Muscle layer of duodenum (tissue), 2 donors: ENCODE data around the gene PTCD3.
A peak's percentile ranks its signal among the peaks of the same experiment; 100 is the strongest.

Source experiments
- H3K27ac ChIP-seq: one replicate; pipeline ENCODE4 v1.7.0; 2013; ENCODE audit warnings: mild to moderate bottlenecking, low read length
- H3K27me3 ChIP-seq: one replicate; pipeline ENCODE4 v1.7.0; 2013; ENCODE audit warnings: low read depth, mild to moderate bottlenecking, control low read depth, low read length
- H3K36me3 ChIP-seq, 2 donors: one replicate each; pipeline ENCODE4 v1.7.0; 2013; ENCODE audit warnings: low read length in 2 of 2, control low read depth in 1 of 2, mild to moderate bottlenecking in 1 of 2; ENCODE audit not compliant: insufficient read depth in 2 of 2, control insufficient read depth in 1 of 2
- H3K4me1 ChIP-seq, 2 donors: one replicate each; pipeline ENCODE4 v1.7.0; 2013; ENCODE audit warnings: low read length in 2 of 2, mild to moderate bottlenecking in 2 of 2, control low read depth in 1 of 2, moderate library complexity in 1 of 2; ENCODE audit not compliant: insufficient read depth in 2 of 2, control insufficient read depth in 1 of 2
- H3K4me3 ChIP-seq, 2 donors: one replicate each; pipeline ENCODE4 v1.7.0; 2013; ENCODE audit warnings: low read length in 2 of 2, low read depth in 1 of 2, mild to moderate bottlenecking in 1 of 2
- H3K9me3 ChIP-seq, 2 donors: one replicate each; pipeline ENCODE4 v1.7.0; 2013; ENCODE audit warnings: low read length in 2 of 2, control low read depth in 1 of 2, mild to moderate bottlenecking in 1 of 2; ENCODE audit not compliant: control insufficient read depth in 1 of 2
- donor health status: healthy.

Gene PTCD3

GRCh38 chr2:86069783-86070339 is 36.2 kb upstream of the PTCD3 start:
- H3K36me3 ChIP-seq = peaks cover 30 to 42% of the 10 kb centered on the region in 2 donors
- H3K9me3 ChIP-seq = no peaks in the 10 kb centered on the region
- H3K27ac ChIP-seq = no peak overlapping the region
- H3K27me3 ChIP-seq = no peaks in the 10 kb centered on the region
- peaks cover 0 to 26% of the 10 kb centered on the region in 2 donors for H3K4me1 ChIP-seq
- H3K4me3 ChIP-seq = no peak overlapping the region

GRCh38 chr2:86070868-86071267 is 35.2 kb upstream of the PTCD3 start:
- peaks cover 30 to 40% of the 10 kb centered on the region in 2 donors for H3K36me3 ChIP-seq
- H3K4me1 ChIP-seq = peaks cover 0 to 23% of the 10 kb centered on the region in 2 donors
- no peaks in the 10 kb centered on the region for H3K9me3 ChIP-seq
- H3K27ac ChIP-seq = no peak overlapping the region
- no peaks in the 10 kb centered on the region for H3K27me3 ChIP-seq
- H3K4me3 ChIP-seq = no peak overlapping the region

GRCh38 chr2:86072271-86072858 is 33.7 kb upstream of the PTCD3 start:
- peaks cover 0 to 14% of the 10 kb centered on the region in 2 donors for H3K4me1 ChIP-seq
- peak overlapping the region; percentile 3 for H3K27ac ChIP-seq
- H3K4me3 ChIP-seq = no peak overlapping the region
- peaks cover 33 to 52% of the 10 kb centered on the region in 2 donors for H3K36me3 ChIP-seq
- no peaks in the 10 kb centered on the region for H3K9me3 ChIP-seq
- H3K27me3 ChIP-seq = no peaks in the 10 kb centered on the region

- Histone ChIP-seq H3K4me1 (peaks cover 0 to 14% of the 10 kb centered on the region in 2 donors), H3K36me3 (peaks cover 39 to 61% of the 10 kb centered on the region in 2 donors), H3K4me3 (no peak overlapping the region), H3K9me3 (no peaks in the 10 kb centered on the region), H3K27me3 (no peaks in the 10 kb centered on the region), H3K27ac (no peak overlapping the region)
These were observed 32.8 kb upstream of the PTCD3 start for GRCh38 chr2:86073225-86073624.

GRCh38 chr2:86074256-86074655 is 31.8 kb upstream of the PTCD3 start:
- Histone ChIP-seq H3K36me3 (peaks cover 36 to 54% of the 10 kb centered on the region in 2 donors), H3K4me3 (no peak overlapping the region), H3K9me3 (no peaks in the 10 kb centered on the region), H3K27me3 (no peaks in the 10 kb centered on the region), H3K27ac (no peak overlapping the region), H3K4me1 (peaks cover 0 to 14% of the 10 kb centered on the region in 2 donors)

- H3K4me1 ChIP-seq = peaks cover 0 to 14% of the 10 kb centered on the region in 2 donors
- H3K9me3 ChIP-seq = no peaks in the 10 kb centered on the region
- no peak overlapping the region for H3K4me3 ChIP-seq
- H3K36me3 ChIP-seq = peaks cover 32 to 48% of the 10 kb centered on the region in 2 donors
- no peaks in the 10 kb centered on the region for H3K27me3 ChIP-seq
- no peak overlapping the region for H3K27ac ChIP-seq
These were observed 31.2 kb upstream of the PTCD3 start for GRCh38 chr2:86074811-86075210.

GRCh38 chr2:86075886-86076285 is 30.1 kb upstream of the PTCD3 start:
- H3K27ac ChIP-seq = no peak overlapping the region
- no peaks in the 10 kb centered on the region for H3K27me3 ChIP-seq
- peaks cover 0 to 14% of the 10 kb centered on the region in 2 donors for H3K4me1 ChIP-seq
- H3K36me3 ChIP-seq = peaks cover 27 to 40% of the 10 kb centered on the region in 2 donors
- no peak overlapping the region for H3K4me3 ChIP-seq
- no peaks in the 10 kb centered on the region for H3K9me3 ChIP-seq

GRCh38 chr2:86078774-86079545 is 27.1 kb upstream of the PTCD3 start:
- Histone ChIP-seq H3K9me3 (no peaks in the 10 kb centered on the region), H3K27ac (no peak overlapping the region), H3K36me3 (peaks cover 24 to 41% of the 10 kb centered on the region in 2 donors), H3K27me3 (no peaks in the 10 kb centered on the region), H3K4me1 (no peaks in the 10 kb centered on the region), H3K4me3 (no peak overlapping the region)

GRCh38 chr2:86079981-86080911 is 25.8 kb upstream of the PTCD3 start:
- Histone ChIP-seq H3K36me3 (peaks cover 17 to 31% of the 10 kb centered on the region in 2 donors), H3K27me3 (no peaks in the 10 kb centered on the region), H3K9me3 (no peaks in the 10 kb centered on the region), H3K4me1 (no peaks in the 10 kb centered on the region), H3K4me3 (no peak overlapping the region), H3K27ac (no peak overlapping the region)

GRCh38 chr2:86081724-86082123 is 24.3 kb upstream of the PTCD3 start:
- peaks cover 30 to 36% of the 10 kb centered on the region in 2 donors for H3K36me3 ChIP-seq
- H3K27me3 ChIP-seq = no peaks in the 10 kb centered on the region
- no peak overlapping the region for H3K4me3 ChIP-seq
- H3K9me3 ChIP-seq = no peaks in the 10 kb centered on the region
- no peaks in the 10 kb centered on the region for H3K4me1 ChIP-seq
- H3K27ac ChIP-seq = no peak overlapping the region

- Histone ChIP-seq H3K4me1 (no peaks in the 10 kb centered on the region), H3K36me3 (peaks cover 27 to 35% of the 10 kb centered on the region in 2 donors), H3K9me3 (no peaks in the 10 kb centered on the region), H3K4me3 (no peak overlapping the region), H3K27me3 (no peaks in the 10 kb centered on the region), H3K27ac (no peak overlapping the region)
These were observed 23.3 kb upstream of the PTCD3 start for GRCh38 chr2:86082756-86083155.
